Stimulated activated CD8-positive, alpha-beta memory T cell treated with anti-CD3 and anti-CD28 coated beads, Interleukin-7, amount 100 ng/mL, for 48 hours (primary cell): ENCODE data around the gene RPRD1B.
"Not testable (repeated sequence)": the region's sequence is repeated elsewhere in the genome, so short reads cannot be mapped to it uniquely, and the experiment has no call there.

Source experiments
- DNase-seq, 2 donors: peaks; one replicate each; pipeline ENCODE4 v3.0.0-alpha.2; 2020; ENCODE audit warnings: low read depth in 1 of 2; ENCODE audit errors: extremely low read depth in 1 of 2

The RPRD1B gene

GRCh38 chr20:38001173-38001875, 32.2 kb upstream of the RPRD1B start:
- DNase-seq, result peak in 1 of 2 donors; percentile 8

- no peak for DNase-seq
Measured at GRCh38 chr20:38001981-38002380, 31.6 kb upstream of the RPRD1B start.

- no peak for DNase-seq
Measured at GRCh38 chr20:38002422-38002821, 31.1 kb upstream of the RPRD1B start.

GRCh38 chr20:38004416-38004815, 29.1 kb upstream of the RPRD1B start:
- no peak for DNase-seq

- no peak for DNase-seq
Measured at GRCh38 chr20:38005903-38006302, 27.6 kb upstream of the RPRD1B start.

- DNase-seq, result no peak
Measured at GRCh38 chr20:38007526-38007925, 26.0 kb upstream of the RPRD1B start.

- DNase-seq, result no peak
Measured at GRCh38 chr20:38008233-38008944, 25.2 kb upstream of the RPRD1B start.

GRCh38 chr20:38009416-38009815, 24.1 kb upstream of the RPRD1B start:
- DNase-seq, result not testable (repeated sequence)

GRCh38 chr20:38011696-38012095, 21.9 kb upstream of the RPRD1B start:
- DNase-seq, result no peak

- no peak for DNase-seq
Measured at GRCh38 chr20:38012332-38012731, 21.2 kb upstream of the RPRD1B start.

GRCh38 chr20:38013887-38014286, 19.7 kb upstream of the RPRD1B start:
- no peak for DNase-seq

- DNase-seq, result no peak
Measured at GRCh38 chr20:38017959-38018358, 15.6 kb upstream of the RPRD1B start.

GRCh38 chr20:38018385-38018784, 15.2 kb upstream of the RPRD1B start:
- DNase-seq, result no peak

- no peak for DNase-seq
Measured at GRCh38 chr20:38021087-38021772, 12.3 kb upstream of the RPRD1B start.

- DNase-seq, result no peak
Measured at GRCh38 chr20:38023181-38024001, 10.2 kb upstream of the RPRD1B start.

GRCh38 chr20:38024496-38024895, 9.1 kb upstream of the RPRD1B start:
- no peak for DNase-seq

GRCh38 chr20:38029453-38029852, 4.1 kb upstream of the RPRD1B start:
- no peak for DNase-seq

- no peak for DNase-seq
Measured at GRCh38 chr20:38031957-38032356, 1.6 kb upstream of the RPRD1B start.

- peak in 1 of 2 donors; percentile 56 for DNase-seq
Measured at GRCh38 chr20:38032585-38033329, 789 bp upstream of the RPRD1B start.

GRCh38 chr20:38034108-38034649, 633 bp downstream of the RPRD1B start:
- no peak for DNase-seq
